Mucosa of descending colon (tissue), 3 donors: ENCODE data around the gene MAFG. TPM values are rescaled to one million over a fixed set of nuclear protein-coding genes. Genes with fewer than 3 reads are reported as not detected.
A peak's percentile ranks its signal among the peaks of the same experiment; 100 is the strongest.

Experiments
- ATAC-seq: fragments of 200-7000 bp; cut with Tn5 transposase; one replicate; pipeline ENCODE4 v1.9.1; 2020; ENCODE audit warnings: mild to moderate bottlenecking, moderate library complexity
- DNase-seq, 3 donors: peaks; one replicate each; pipeline ENCODE4 v3.0.0-alpha.2; 2020
- H3K36me3 ChIP-seq: fragments of 200-600 bp; one replicate; pipeline ENCODE4 v1.8.0; 2021; ENCODE audit warnings: low read depth, mild to moderate bottlenecking
- H3K4me1 ChIP-seq: fragments of 200-600 bp; one replicate; pipeline ENCODE4 v1.8.0; 2021; ENCODE audit warnings: low read depth, mild to moderate bottlenecking
- H3K4me3 ChIP-seq: fragments of 200-600 bp; one replicate; pipeline ENCODE4 v1.8.0; 2021; ENCODE audit warnings: mild to moderate bottlenecking
- H3K9me3 ChIP-seq: fragments of 200-600 bp; one replicate; pipeline ENCODE4 v1.8.0; 2021; ENCODE audit warnings: mild to moderate bottlenecking
- CTCF ChIP-seq: fragments of 200-600 bp; IDR thresholded peaks from one replicate; pipeline ENCODE4 v1.8.0; 2022; ENCODE audit warnings: antibody characterized with exemption, mild to moderate bottlenecking
- intact Hi-C, 2 donors: fragments of 100-400 bp; cut with DNase I in 1 of 2; cut with micrococcal nuclease in 1 of 2; formaldehyde crosslinking; loops; one replicate each; pipeline versions ENCODE4 v1.11.0 to v1.11.1; 2022; cut with DNase I, micrococcal nuclease
- total RNA-seq, 3 donors: library from RNA; stranded (reverse); fragmentation: NEBNext Ultra II Directional in 2 of 3; extraction: Animal tissue kit (Norgen Biotek cat#: 25700) in 2 of 3; gene quantifications; one replicate each; pipeline versions ENCODE4 v1.2.1 to v1.2.4, GENCODE V29; 2021 to 2023
- donor health status: DM: no; HTN: no; CAD: no; lungs with moderate emphysema.
- donor health status: DM: no; HTN: no; CAD: no.
- donor health status: DM: no; HTN: yes; CAD: no.

MAFG gene
- total RNA-seq, 3 donors from 2014 or later = 17.4 to 34.0 (median 21.1) TPM

- TF ChIP-seq CTCF = no peak
- intact Hi-C loops = no loop called here
Observed at GRCh38 chr17:81931557-81932332, 4.2 kb upstream of the MAFG start.

GRCh38 chr17:81931189-81931556, 3.6 kb upstream of the MAFG start:
- Histone ChIP-seq H3K36me3 (no peaks in the 10 kb centered on the region), H3K4me1 (peaks cover 18% of the 10 kb centered on the region), H3K4me3 (no peak overlapping the region), H3K9me3 (no peaks in the 10 kb centered on the region)
- intact Hi-C loops = no loop called here
- no peak for TF ChIP-seq CTCF
- DNase-seq (peak in 2 of 3 donors; percentile 33 to 48), ATAC-seq (no peak)

More at GRCh38 chr17:81931557-81932332, 4.2 kb upstream of the MAFG start:
- Histone ChIP-seq H3K36me3 (no peaks in the 10 kb centered on the region), H3K9me3 (no peaks in the 10 kb centered on the region), H3K4me3 (no peak overlapping the region), H3K4me1 (peaks cover 18% of the 10 kb centered on the region)
- ATAC-seq (no peak), DNase-seq (peak in 2 of 3 donors; percentile 47 to 50)

GRCh38 chr17:81930142-81931125, 2.9 kb upstream of the MAFG start:
- DNase-seq (peak; percentile 58 to 68 (median 67)), ATAC-seq (no peak)
- intact Hi-C loops = no loop called here
- TF ChIP-seq CTCF = no peak
- no peaks in the 10 kb centered on the region for H3K36me3 ChIP-seq
- no peak overlapping the region for H3K4me3 ChIP-seq
- no peaks in the 10 kb centered on the region for H3K9me3 ChIP-seq
- peaks cover 24% of the 10 kb centered on the region for H3K4me1 ChIP-seq

- ATAC-seq = no peak
- peak in 2 of 3 donors; percentile 30 to 51 for DNase-seq
- no peak for TF ChIP-seq CTCF
- intact Hi-C loops = no loop called here
- peaks cover 33% of the 10 kb centered on the region for H3K4me1 ChIP-seq
- no peaks in the 10 kb centered on the region for H3K36me3 ChIP-seq
- H3K9me3 ChIP-seq = no peaks in the 10 kb centered on the region
- H3K4me3 ChIP-seq = no peak overlapping the region
Observed at GRCh38 chr17:81929253-81930141, 2.0 kb upstream of the MAFG start.
